Psoas muscle (tissue), 8 donors: ENCODE results near the gene FASN. TPM values are rescaled to one million over a fixed set of nuclear protein-coding genes. Genes with fewer than 3 reads are reported as not detected.
A peak's percentile ranks its signal among the peaks of the same experiment; 100 is the strongest.

Experiments
- ATAC-seq, 4 donors: fragments of 200-7000 bp; cut with Tn5 transposase; one replicate each; pipeline ENCODE4 v1.9.1; 2020; ENCODE audit warnings: moderate library complexity in 3 of 4, mild to moderate bottlenecking in 2 of 4
- DNase-seq, 2 donors: peaks; one replicate each; pipeline ENCODE4 v3.0.0-alpha.2; 2020
- H3K27ac ChIP-seq: fragments of 200-600 bp; one replicate; pipeline ENCODE4 v1.8.0; 2022
- H3K27me3 ChIP-seq, 3 donors: fragments of 200-600 bp in 1 of 3; one replicate each; pipeline versions ENCODE4 v1.6.1 to v1.8.0; 2013 to 2022; ENCODE audit warnings: low read length in 2 of 3, mild to moderate bottlenecking in 2 of 3, moderate library complexity in 1 of 3; ENCODE audit not compliant: insufficient read depth in 3 of 3
- H3K36me3 ChIP-seq, 2 donors: fragments of 200-600 bp in 1 of 2; one replicate each; pipeline versions ENCODE4 v1.6.1 to v1.8.0; 2013 to 2022; ENCODE audit warnings: low read depth in 1 of 2, mild to moderate bottlenecking in 1 of 2, moderate library complexity in 1 of 2; ENCODE audit not compliant: insufficient read depth in 1 of 2
- H3K4me1 ChIP-seq: fragments of 200-600 bp; one replicate; pipeline ENCODE4 v1.8.0; 2022
- H3K4me3 ChIP-seq: fragments of 200-600 bp; one replicate; pipeline ENCODE4 v1.8.0; 2022; ENCODE audit warnings: mild to moderate bottlenecking
- H3K9me3 ChIP-seq: fragments of 200-600 bp; one replicate; pipeline ENCODE4 v1.8.0; 2022
- CTCF ChIP-seq: fragments of 200-600 bp; IDR thresholded peaks from one replicate; pipeline ENCODE4 v1.8.0; 2022; ENCODE audit warnings: antibody characterized with exemption
- WGBS, 3 donors: extraction: QIAGEN DNeasy Blood & Tissue Kit; methylation state at CpG; one replicate each; pipeline versions ENCODE4 v1.1.6 to v1.1.7; 2013; 5-methylcytosine and 5-hydroxymethylcytosine counted together
- intact Hi-C, 2 donors: fragments of 100-400 bp; cut with DNase I; formaldehyde crosslinking; loops; one replicate each; pipeline versions ENCODE4 v1.11.0 to v1.14.2; 2022
- polyA plus RNA-seq, 3 donors: library from polyadenylated mRNA; stranded (reverse); fragments of 200-250 nt; gene quantifications; one replicate each; pipeline ENCODE4 v1.2.3, GENCODE V29; 2013
- total RNA-seq, 4 donors: library from RNA; stranded (reverse); fragmentation: NEBNext Ultra II Directional in 2 of 4; extraction: Animal tissue kit (Norgen Biotek cat#: 25700) in 2 of 4; gene quantifications; one replicate each; pipeline versions ENCODE4 v1.2.1 to v1.2.4, GENCODE V29; 2021 to 2023
- donor health status: healthy with polysubstance abuse.
- donor health status: DM: no; HTN: no; CAD: no; lungs with moderate emphysema.
- donor health status: Bipolar disorder and iron deficiency.
- donor health status: healthy.
- donor health status: DM: yes; HTN: yes; CAD: no.
- donor health status: DM: no; HTN: no; CAD: no.
- donor health status: DM: no; HTN: no; CAD: no.
- donor health status: DM: yes; HTN: yes; CAD: no.

The FASN gene
- total and polyA plus RNA-seq, 7 donors: 8.9 to 37.3 (median 22.7) TPM

GRCh38 chr17:82108038-82108437 lies 10.0 kb upstream of the FASN start:
- DNase-seq (peak in 1 of 2 donors; percentile 60), ATAC-seq (peak; percentile 7 to 42 (median 18))
- Histone ChIP-seq H3K27ac (peak overlapping the region; percentile 97), H3K27me3 (no peaks in the 10 kb centered on the region), H3K4me1 (peaks cover 33% of the 10 kb centered on the region), H3K4me3 (peak overlapping the region; percentile 7), H3K36me3 (peaks cover 0 to 10% of the 10 kb centered on the region in 2 donors), H3K9me3 (no peaks in the 10 kb centered on the region)
- no peak for TF ChIP-seq CTCF
- intact Hi-C loops: loop anchor here in 1 of 2 donors (5.0 kb wide), 1 partner anchor 44 kb away; no protein-coding TSS in a partner anchor
- WGBS, 3 donors: 73 to 79% (median 73%) methylated on average over 14 of the region's 14 CpGs

DNA sequence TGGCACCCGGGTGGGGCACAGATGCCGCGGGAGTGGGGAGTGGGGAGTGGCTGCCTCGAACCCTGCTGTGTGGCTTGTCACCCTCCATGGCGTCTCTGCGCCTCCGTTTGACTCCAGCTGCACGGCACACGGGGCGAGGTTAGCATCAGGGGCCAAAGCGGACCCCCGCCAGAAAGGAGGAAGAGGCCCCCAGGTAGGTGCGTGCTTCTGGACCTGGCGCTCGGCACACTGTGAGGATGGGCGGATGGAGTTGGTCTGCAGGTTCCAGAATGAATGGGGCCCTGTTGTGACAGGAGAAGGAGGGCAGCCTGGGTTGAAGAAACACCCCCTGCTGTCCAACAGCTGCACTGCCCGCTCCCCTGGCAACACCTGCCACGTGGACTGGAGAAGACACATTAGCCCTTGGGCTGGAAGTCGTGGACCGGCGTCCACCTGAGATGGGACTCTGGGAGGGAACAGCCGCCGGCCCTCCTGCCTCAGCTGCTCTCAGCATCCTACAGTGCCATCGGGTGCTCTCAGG lies 9.4 kb upstream of the FASN start:
- peak in 1 of 2 donors; percentile 56 for DNase-seq
- intact Hi-C loops: loop anchor here in 1 of 2 donors (5.0 kb wide), 1 partner anchor 45 kb away; no protein-coding TSS in a partner anchor
- Histone ChIP-seq H3K36me3 (peaks cover 0 to 6% of the 10 kb centered on the region in 2 donors), H3K27ac (peak overlapping the region; percentile 97), H3K9me3 (no peaks in the 10 kb centered on the region), H3K4me1 (peaks cover 33% of the 10 kb centered on the region), H3K27me3 (no peaks in the 10 kb centered on the region), H3K4me3 (no peak overlapping the region)
- 71 to 79% (median 71%) methylated on average over 17 to 24 of the region's 24 CpGs for WGBS, 3 donors
- TF ChIP-seq CTCF: peak; percentile 25
- peak; percentile 17 to 55 (median 38) for ATAC-seq

- intact Hi-C loops: loop anchor here in 1 of 2 donors (5.0 kb wide), 1 partner anchor 46 kb away; no protein-coding TSS in a partner anchor
- 28 to 38% (median 36%) methylated on average over 9 of the region's 9 CpGs for WGBS, 3 donors
- peak; percentile 23 to 78 (median 65) for ATAC-seq
Measured at GRCh38 chr17:82106688-82107305, 8.8 kb upstream of the FASN start.

DNA sequence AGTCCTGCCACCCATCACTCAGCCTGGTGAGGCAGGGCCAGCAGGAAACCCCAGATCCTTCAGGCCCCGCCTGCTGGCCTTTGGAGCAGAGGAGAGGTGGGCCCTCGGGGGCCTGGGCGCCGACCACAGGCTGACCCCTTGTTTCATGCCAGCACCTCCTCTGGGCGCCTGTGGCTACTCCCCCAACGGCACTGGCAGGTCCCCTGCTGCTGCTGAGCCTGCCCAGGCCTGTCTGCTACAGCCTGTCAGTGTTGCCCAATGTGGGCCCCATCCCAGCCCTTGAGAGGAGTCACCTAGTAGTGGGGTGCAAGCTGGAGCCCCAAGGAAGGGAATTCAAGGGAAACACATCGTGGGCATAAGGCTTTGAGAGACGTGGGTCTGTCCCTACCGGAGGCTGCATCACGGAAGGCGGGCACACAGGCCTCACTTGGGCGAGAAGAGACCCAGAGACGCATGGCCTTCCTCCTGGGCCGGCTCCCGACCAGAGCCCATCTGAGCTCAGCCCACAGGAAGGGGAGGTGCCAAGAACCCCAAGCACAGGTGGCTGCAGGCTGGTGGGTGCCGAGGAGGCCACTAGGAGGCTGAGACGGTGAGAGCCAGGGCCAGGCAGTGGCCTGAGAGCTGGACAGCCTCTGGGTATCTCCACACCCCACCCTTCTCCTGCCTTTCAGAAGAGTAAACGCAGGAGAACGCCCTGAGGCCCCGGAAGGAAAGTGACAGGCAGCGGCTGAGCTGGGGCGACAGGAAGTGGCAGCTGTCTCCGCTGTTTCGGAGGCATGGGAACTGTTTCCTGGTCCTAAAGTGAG lies 8.0 kb upstream of the FASN start:
- Histone ChIP-seq H3K27ac (peak overlapping the region; percentile 97), H3K9me3 (no peaks in the 10 kb centered on the region), H3K4me1 (peaks cover 45% of the 10 kb centered on the region), H3K4me3 (peak overlapping the region; percentile 43), H3K36me3 (no peaks in the 10 kb centered on the region), H3K27me3 (no peaks in the 10 kb centered on the region)
- intact Hi-C loops: loop anchor here in 1 of 2 donors (5.0 kb wide), 1 partner anchor 46 kb away; no protein-coding TSS in a partner anchor
- peak; percentile 15 for TF ChIP-seq CTCF
- WGBS, 3 donors: 42 to 55% (median 55%) methylated on average over 24 of the region's 24 CpGs
- ATAC-seq (peak; percentile 18 to 53 (median 40)), DNase-seq (peak; percentile 47 to 74)

More at GRCh38 chr17:82106688-82107305, 8.8 kb upstream of the FASN start:
- no peaks in the 10 kb centered on the region for H3K9me3 ChIP-seq
- peak overlapping the region; percentile 97 for H3K27ac ChIP-seq
- DNase-seq: peak in 1 of 2 donors; percentile 82
- H3K4me1 ChIP-seq: peaks cover 38% of the 10 kb centered on the region
- no peaks in the 10 kb centered on the region for H3K27me3 ChIP-seq
- H3K4me3 ChIP-seq: peak overlapping the region; percentile 43
- no peaks in the 10 kb centered on the region for H3K36me3 ChIP-seq
- no peak for TF ChIP-seq CTCF
